Measurements from ENCODE around the gene RBMS1.

- TF ChIP-seq CTCF (IDR thresholded peaks at IDR 0.05) (no peak), POLR2A (IDR thresholded peaks at IDR 0.05) (no peak), EP300 (IDR thresholded peaks at IDR 0.05) (no peak)
These were observed 243.7 kb downstream of the RBMS1 start for GRCh38 chr2:160249876-160250275.

All from tibial nerve (tissue), 4 donors.